GM21576 (cell line): Measurements from ENCODE around the gene GBE1.

Experiments
- ATAC-seq: cut with Tn5 transposase; IDR thresholded peaks from one replicate; pipeline ENCODE4 v1.9.1; 2021; ENCODE audit warnings: mild to moderate bottlenecking, moderate library complexity; ENCODE audit not compliant: unreplicated experiment

GBE1 gene

GRCh38 chr3:81702126-81702525, 59.3 kb downstream of the GBE1 start:
- ATAC-seq = no peak

- no peak for ATAC-seq
Measured at GRCh38 chr3:81699536-81700320, 61.7 kb downstream of the GBE1 start.

- no peak for ATAC-seq
Measured at GRCh38 chr3:81696090-81696489, 65.4 kb downstream of the GBE1 start.

- no peak for ATAC-seq
Measured at GRCh38 chr3:81695302-81695701, 66.1 kb downstream of the GBE1 start.

GRCh38 chr3:81694662-81695061, 66.8 kb downstream of the GBE1 start:
- no peak for ATAC-seq

- ATAC-seq = no peak
Measured at GRCh38 chr3:81692766-81693165, 68.7 kb downstream of the GBE1 start.

- no peak for ATAC-seq
Measured at GRCh38 chr3:81689617-81690016, 71.8 kb downstream of the GBE1 start.

GRCh38 chr3:81684751-81685395, 76.6 kb downstream of the GBE1 start:
- ATAC-seq = no peak

GRCh38 chr3:81676706-81677456, 84.6 kb downstream of the GBE1 start:
- ATAC-seq = no peak

GRCh38 chr3:81674690-81675089, 86.8 kb downstream of the GBE1 start:
- no peak for ATAC-seq

GRCh38 chr3:81668283-81668682, 93.2 kb downstream of the GBE1 start:
- ATAC-seq = no peak

GRCh38 chr3:81666502-81667121, 94.8 kb downstream of the GBE1 start:
- ATAC-seq = peak; percentile 52

GRCh38 chr3:81663114-81663513, 98.3 kb downstream of the GBE1 start:
- no peak for ATAC-seq

- ATAC-seq = no peak
Measured at GRCh38 chr3:81660036-81660435, 101.4 kb downstream of the GBE1 start.

- no peak for ATAC-seq
Measured at GRCh38 chr3:81658322-81658997, 103.0 kb downstream of the GBE1 start.

GRCh38 chr3:81651139-81651538, 110.3 kb downstream of the GBE1 start:
- ATAC-seq = no peak

GRCh38 chr3:81650187-81650586, 111.3 kb downstream of the GBE1 start:
- no peak for ATAC-seq

GRCh38 chr3:81645248-81645647, 116.2 kb downstream of the GBE1 start:
- ATAC-seq = no peak

GRCh38 chr3:81643721-81644120, 117.7 kb downstream of the GBE1 start:
- ATAC-seq = no peak

GRCh38 chr3:81638480-81638879, 123.0 kb downstream of the GBE1 start:
- no peak for ATAC-seq

- no peak for ATAC-seq
Measured at GRCh38 chr3:81632659-81633058, 128.8 kb downstream of the GBE1 start.
